Measurements from ENCODE around the gene TP53TG3B. TPM values are rescaled to one million over a fixed set of nuclear protein-coding genes. Genes with fewer than 3 reads are reported as not detected.

The TP53TG3B gene, protein sequence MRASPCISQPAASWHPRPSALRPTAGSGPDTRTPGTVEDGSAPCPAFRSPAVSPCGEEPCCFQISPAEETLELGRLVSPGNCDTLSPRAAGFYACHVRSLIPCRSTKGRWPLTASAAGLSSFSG
- not detected for total RNA-seq

DNA sequence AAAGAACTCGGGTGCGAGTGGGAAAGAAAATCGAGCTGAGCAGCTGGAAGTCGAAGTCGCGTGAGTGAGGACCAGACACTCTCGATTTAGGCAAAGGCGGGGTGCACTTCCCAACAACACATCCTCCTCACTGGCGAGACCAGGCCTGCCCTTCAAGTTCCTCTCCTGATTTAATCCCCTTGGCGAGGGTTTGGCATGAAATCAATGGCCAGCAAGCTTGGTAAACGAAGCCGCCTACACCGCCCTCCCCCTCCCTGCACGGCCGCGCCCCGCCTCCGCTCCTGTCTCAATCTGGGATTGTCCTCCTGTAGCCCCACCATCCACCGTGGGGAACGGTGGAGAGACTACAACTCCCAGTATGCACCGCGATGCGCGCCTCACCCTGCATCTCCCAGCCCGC is at the start of gene TP53TG3B:
TP53TG3B (plus strand) TSS at position 301 of the 400 bp plus-strand sequence; CDS start at position 369, 68 bp downstream.

Small RNA genes lying within 50 kb of the gene (small RNA-seq; reads per million reads assigned to genes)
- gene AC141257.3 (ENCODE audit: low replicate concordance) (not detected), gene AC141257.4 (ENCODE audit: low replicate concordance) (not detected)

Other genes starting within 250 kb of the TP53TG3B start
- gene TP53TG3C, start 166.6 kb upstream of the TP53TG3B start, total RNA-seq = not detected
- not detected for gene TP53TG3E, start 56.5 kb upstream of the TP53TG3B start, total RNA-seq
- gene TP53TG3F, start 98.8 kb downstream of the TP53TG3B start, total RNA-seq = not detected